ENCODE measurements around the gene OSBP.
A peak's percentile ranks its signal among the peaks of the same experiment; 100 is the strongest.
"Not testable (repeated sequence)": the region's sequence is repeated elsewhere in the genome, so short reads cannot be mapped to it uniquely, and the experiment has no call there.

The OSBP gene, protein sequence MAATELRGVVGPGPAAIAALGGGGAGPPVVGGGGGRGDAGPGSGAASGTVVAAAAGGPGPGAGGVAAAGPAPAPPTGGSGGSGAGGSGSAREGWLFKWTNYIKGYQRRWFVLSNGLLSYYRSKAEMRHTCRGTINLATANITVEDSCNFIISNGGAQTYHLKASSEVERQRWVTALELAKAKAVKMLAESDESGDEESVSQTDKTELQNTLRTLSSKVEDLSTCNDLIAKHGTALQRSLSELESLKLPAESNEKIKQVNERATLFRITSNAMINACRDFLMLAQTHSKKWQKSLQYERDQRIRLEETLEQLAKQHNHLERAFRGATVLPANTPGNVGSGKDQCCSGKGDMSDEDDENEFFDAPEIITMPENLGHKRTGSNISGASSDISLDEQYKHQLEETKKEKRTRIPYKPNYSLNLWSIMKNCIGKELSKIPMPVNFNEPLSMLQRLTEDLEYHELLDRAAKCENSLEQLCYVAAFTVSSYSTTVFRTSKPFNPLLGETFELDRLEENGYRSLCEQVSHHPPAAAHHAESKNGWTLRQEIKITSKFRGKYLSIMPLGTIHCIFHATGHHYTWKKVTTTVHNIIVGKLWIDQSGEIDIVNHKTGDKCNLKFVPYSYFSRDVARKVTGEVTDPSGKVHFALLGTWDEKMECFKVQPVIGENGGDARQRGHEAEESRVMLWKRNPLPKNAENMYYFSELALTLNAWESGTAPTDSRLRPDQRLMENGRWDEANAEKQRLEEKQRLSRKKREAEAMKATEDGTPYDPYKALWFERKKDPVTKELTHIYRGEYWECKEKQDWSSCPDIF

GRCh38 chr11:59615637-59616395 lies at the start of gene OSBP:
Gene OSBP (minus strand): TSS chr11:59615774. CDS start chr11:59615664, 110 bp downstream.
- DNase-seq, result peak; percentile 100

DNA sequence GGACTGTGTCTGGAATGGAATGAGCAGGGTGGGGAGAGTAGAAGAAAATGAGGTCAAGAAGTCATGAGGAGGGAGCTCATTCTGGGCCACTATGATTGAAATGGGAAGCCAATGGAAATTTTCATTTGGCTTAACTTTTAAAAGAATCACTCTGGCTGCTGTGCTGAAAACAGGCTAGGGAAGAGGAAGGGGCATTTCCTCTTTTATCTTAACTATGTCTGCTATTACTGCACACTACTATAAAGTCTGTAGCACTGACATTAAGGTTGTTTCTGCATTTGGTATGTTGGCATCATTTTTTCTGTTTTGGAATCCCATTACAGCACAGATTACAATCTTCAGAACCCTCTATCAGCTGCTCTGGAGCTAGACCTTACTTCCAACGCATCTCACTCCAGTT lies 45.0 kb upstream of the OSBP start:
- DNase-seq, result no peak

DNA sequence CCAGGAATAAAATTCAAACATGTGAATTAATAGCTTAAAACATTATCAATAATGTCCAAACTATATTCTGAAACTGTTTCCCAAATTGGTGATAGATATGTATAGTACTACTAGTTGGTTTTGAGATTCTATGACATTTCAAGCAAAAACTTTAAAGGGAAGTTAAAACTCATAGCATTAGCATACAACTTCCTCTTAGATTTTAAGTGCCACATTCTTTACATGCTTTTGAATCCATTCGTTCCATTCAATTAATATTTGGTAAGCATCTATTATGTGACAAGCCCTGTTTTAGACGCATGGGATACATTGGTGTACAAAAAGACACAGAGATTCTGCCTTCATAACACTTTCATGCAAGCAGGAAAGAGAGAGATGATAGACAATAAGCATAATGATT lies 44.4 kb upstream of the OSBP start:
- no peak for DNase-seq

DNA sequence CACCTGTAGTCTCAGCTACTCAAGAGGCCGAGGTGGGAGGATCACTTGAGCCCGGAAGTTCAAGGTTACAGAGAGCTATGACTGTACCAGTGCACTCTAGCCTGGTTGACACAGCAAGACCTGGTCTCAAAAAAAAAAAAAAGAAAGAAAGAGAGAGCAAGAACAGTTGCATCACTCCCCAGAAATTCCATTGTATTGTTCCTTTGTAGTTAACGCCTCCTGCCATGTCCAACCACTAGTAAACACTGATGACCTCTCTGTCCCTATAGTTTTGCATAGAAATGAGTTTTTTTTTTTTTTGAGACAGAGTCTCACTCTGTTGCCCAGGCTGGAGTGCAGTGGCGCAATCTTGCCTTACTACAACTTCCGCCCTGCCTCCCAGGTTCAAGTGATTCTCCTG lies 42.5 kb upstream of the OSBP start:
- DNase-seq, result no peak

DNA sequence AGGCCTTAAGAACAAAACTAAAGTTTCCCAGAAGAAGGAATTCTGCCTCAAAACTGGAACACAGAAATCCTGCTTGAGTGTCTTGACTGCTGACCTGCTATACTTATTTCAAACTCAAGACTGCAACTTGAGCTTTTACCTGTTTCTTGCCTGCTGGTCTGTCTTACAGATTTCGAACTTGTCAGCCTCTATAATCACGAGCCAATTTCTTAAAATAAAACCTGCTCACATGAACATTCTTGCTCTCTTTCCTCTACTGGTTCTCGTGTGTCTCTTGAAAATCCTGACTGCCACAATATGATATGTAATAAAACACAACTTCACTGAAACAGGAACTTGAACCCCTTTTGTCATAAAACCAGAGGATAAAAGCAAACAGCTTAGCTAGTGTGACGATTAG lies 39.3 kb upstream of the OSBP start:
- no peak for DNase-seq

- no peak for DNase-seq
Observed at GRCh38 chr11:59647245-59647980, 31.8 kb upstream of the OSBP start.

DNA sequence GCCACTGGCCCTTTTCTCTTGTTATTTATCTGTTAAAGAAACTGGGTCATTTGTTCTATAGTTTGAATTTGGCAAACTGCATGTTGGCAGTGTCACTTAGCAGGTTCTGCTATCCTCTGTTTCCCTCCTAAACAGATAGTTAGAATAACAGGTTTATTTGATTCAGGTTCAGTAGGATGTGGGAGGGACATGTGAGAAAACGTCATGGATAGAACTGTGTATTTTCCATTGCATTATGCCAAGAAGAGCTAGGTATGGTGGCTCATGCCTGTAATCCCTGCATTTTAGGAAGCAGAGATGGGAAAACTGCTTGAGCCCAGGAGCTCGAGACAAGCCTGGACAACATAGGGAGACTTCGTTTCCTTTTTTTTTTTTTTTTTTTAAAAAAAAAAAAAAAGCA lies 29.0 kb upstream of the OSBP start:
- DNase-seq, result no peak

GRCh38 chr11:59643390-59643789 lies 27.8 kb upstream of the OSBP start:
- DNase-seq, result no peak

- DNase-seq, result no peak
Observed at GRCh38 chr11:59641156-59641555, 25.6 kb upstream of the OSBP start.

GRCh38 chr11:59630493-59630892 lies 14.9 kb upstream of the OSBP start:
- no peak for DNase-seq

GRCh38 chr11:59629996-59630395 lies 14.4 kb upstream of the OSBP start:
- no peak for DNase-seq

GRCh38 chr11:59626969-59627368 lies 11.4 kb upstream of the OSBP start:
- not testable (repeated sequence) for DNase-seq

GRCh38 chr11:59625703-59626102 lies 10.1 kb upstream of the OSBP start:
- no peak for DNase-seq

GRCh38 chr11:59617876-59618275 lies 2.3 kb upstream of the OSBP start:
- no peak for DNase-seq

DNA sequence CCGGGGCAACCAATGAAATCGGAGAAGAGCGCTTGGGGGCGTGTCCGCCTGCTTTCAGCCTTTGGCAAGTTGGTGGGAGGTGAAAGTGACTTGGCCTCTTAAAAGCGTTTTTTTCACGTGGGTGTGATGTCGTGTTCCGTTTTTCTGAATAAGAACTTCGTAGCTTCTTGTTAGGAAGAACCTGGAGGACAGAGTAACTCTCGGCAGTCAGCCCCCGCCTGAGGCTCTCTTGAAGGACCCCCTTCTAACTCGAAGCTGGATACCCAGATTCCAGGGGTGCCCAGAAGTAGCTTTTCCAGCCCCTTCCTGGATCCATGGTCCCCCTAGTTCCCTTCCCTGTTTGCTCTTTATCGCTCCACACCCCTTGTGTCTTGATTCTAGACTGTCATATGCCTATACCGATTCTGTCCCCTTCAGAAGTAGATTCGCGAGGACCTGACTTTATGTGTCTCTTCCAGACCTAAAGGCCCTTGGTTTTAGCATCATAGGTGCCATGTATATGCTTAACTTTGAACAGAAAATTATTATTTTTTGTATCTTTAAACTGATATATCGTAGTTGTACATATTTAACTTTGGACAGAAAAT lies 915 bp upstream of the OSBP start:
- no peak for DNase-seq

DNA sequence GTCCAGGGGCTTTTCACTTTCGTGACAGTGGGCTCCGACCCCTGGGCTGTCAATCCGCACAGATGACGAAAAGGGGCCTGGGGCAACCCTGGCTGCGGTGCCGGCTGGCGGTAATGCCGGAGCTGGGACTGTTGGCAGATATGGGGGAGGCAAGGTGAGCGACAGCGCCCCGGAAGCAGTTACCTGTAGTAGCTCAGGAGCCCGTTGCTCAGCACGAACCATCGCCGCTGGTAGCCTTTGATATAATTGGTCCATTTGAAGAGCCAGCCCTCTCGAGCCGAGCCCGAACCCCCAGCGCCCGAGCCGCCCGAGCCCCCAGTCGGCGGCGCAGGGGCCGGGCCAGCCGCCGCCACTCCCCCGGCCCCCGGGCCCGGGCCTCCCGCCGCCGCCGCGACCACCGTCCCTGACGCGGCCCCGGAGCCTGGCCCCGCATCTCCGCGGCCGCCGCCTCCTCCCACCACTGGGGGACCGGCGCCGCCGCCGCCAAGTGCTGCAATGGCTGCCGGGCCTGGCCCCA lies 396 bp downstream of the OSBP start:
- peak; percentile 1 for DNase-seq

- no peak for DNase-seq
Observed at GRCh38 chr11:59614277-59615119, 1.1 kb downstream of the OSBP start.

GRCh38 chr11:59611570-59612565 lies 3.7 kb downstream of the OSBP start:
- DNase-seq, result peak; percentile 7

GRCh38 chr11:59610289-59610688 lies 5.3 kb downstream of the OSBP start:
- DNase-seq, result no peak

Data from fibroblast of skin of right quadriceps (primary cell).